Osteocyte (in vitro differentiated cells): ENCODE data around the gene FAM131C. TPM values are rescaled to one million over a fixed set of nuclear protein-coding genes. Genes with fewer than 3 reads are reported as not detected.

Experiments
- DNase-seq: peaks from one replicate; pipeline ENCODE4 v3.0.0; 2021; ENCODE audit warnings: mixed read lengths; ENCODE audit not compliant: unreplicated experiment; ENCODE audit errors: extremely low spot score
- H3K27ac Mint-ChIP-seq: one replicate; pipeline ENCODE4 v1.8.0; 2021; ENCODE audit warnings: mild to moderate bottlenecking, mixed read lengths; ENCODE audit not compliant: unreplicated experiment
- H3K27me3 Mint-ChIP-seq: one replicate; pipeline ENCODE4 v1.8.0; 2021; ENCODE audit warnings: mixed read lengths; ENCODE audit not compliant: unreplicated experiment
- H3K36me3 Mint-ChIP-seq: one replicate; pipeline ENCODE4 v1.8.0; 2021; ENCODE audit warnings: mixed read lengths; ENCODE audit not compliant: unreplicated experiment
- H3K4me1 Mint-ChIP-seq: one replicate; pipeline ENCODE4 v1.8.0; 2021; ENCODE audit warnings: mixed read lengths; ENCODE audit not compliant: unreplicated experiment
- H3K4me3 Mint-ChIP-seq: one replicate; pipeline ENCODE4 v1.8.0; 2021; ENCODE audit warnings: mild to moderate bottlenecking, moderate library complexity, mixed read lengths; ENCODE audit not compliant: unreplicated experiment
- H3K9me3 Mint-ChIP-seq: one replicate; pipeline ENCODE4 v1.8.0; 2021; ENCODE audit warnings: mixed read lengths; ENCODE audit not compliant: unreplicated experiment
- CTCF ChIP-seq: fragments of 200-600 bp; sonication (generic); IDR thresholded peaks from 2 replicates; pipeline ENCODE4 v1.5.0; 2021; ENCODE audit warnings: antibody characterized with exemption, mild to moderate bottlenecking, moderate library complexity
- total RNA-seq: library from RNA; stranded (reverse); gene quantifications from 2 replicates; pipeline ENCODE4 v1.2.1, GENCODE V29; 2021

FAM131C gene
- total RNA-seq, 1 donor from 2014 or later: 0.73 TPM

DNA sequence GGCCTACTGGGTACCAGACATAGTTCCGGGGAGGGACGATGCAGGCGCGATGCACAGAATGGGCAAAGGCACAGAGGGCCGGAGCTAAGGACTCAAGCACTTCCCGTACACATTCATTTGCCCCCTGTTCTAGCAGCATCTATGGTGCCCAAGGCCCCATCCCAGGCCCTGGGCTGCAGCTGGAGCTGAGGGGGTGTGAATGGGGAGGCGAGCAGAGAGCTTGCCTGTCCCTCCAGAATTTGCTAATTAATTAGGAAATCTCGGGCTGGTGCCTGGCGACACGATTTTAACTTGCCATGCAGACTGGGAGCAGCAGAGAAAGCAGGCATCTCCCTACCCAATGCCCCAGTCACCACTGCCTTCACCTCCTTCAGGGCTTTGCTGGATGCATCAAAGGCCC is 46.5 kb upstream of the FAM131C start:
- Mint-ChIP-seq H3K27ac (no peak overlapping the region), H3K4me1 (peaks cover 45% of the 10 kb centered on the region), H3K4me3 (no peak overlapping the region)

GRCh38 chr1:16119504-16119903 is 46.1 kb upstream of the FAM131C start:
- peaks cover 14% of the 10 kb centered on the region for H3K36me3 Mint-ChIP-seq
- no peak overlapping the region for H3K4me3 Mint-ChIP-seq
- TF ChIP-seq CTCF: no peak
- H3K27me3 Mint-ChIP-seq: no peaks in the 10 kb centered on the region
- no peak for DNase-seq
- H3K27ac Mint-ChIP-seq: no peak overlapping the region
- no peaks in the 10 kb centered on the region for H3K9me3 Mint-ChIP-seq
- peaks cover 41% of the 10 kb centered on the region for H3K4me1 Mint-ChIP-seq

More for the DNA sequence above, 46.5 kb upstream of the FAM131C start:
- no peak for TF ChIP-seq CTCF
- DNase-seq: no peak
- Mint-ChIP-seq H3K27me3 (no peaks in the 10 kb centered on the region), H3K9me3 (no peaks in the 10 kb centered on the region), H3K36me3 (peaks cover 18% of the 10 kb centered on the region)

DNA sequence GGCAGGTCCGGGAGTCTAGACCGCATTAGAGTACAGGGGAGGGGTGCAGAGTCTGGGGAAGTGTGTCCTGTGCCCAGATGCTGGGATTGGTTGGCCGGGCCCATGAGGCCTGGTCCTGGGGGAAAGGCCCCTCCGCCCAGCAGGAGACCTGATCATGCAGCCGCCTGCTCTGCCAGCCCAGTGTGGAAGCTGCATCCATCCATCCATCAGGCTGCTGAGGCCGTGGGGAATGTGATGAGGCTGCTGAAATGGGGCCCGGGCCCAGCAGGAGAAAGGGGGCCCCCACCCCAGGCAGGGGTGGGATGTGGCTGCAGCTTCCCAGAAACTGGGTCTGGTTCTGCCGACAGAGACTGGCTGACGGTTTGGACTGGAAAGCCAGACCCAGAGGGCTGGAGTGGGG is 45.3 kb upstream of the FAM131C start:
- no peak for DNase-seq
- H3K4me1 Mint-ChIP-seq: peaks cover 38% of the 10 kb centered on the region

DNA sequence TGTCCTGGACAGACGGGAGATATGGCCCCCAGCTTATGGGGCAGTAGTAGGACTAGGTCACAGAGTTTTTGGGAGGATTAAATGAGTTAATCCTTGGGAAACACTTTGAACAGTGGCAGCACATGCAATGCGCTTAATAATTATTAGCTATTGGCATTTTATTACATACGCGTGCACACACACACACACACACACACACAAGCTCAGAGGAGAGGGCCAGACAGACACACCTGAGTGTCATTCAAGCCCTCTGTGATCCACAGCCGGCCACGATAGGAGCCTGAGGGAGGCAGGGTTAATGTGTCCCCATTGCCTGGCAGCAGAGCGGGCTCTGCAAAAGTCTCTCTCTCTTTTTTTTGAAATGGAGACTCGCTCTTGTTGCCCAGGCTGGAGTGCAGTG is 44.5 kb upstream of the FAM131C start:
- H3K4me3 Mint-ChIP-seq: no peak overlapping the region
- H3K36me3 Mint-ChIP-seq: peaks cover 3% of the 10 kb centered on the region
- H3K27me3 Mint-ChIP-seq: no peaks in the 10 kb centered on the region
- no peak for TF ChIP-seq CTCF
- H3K27ac Mint-ChIP-seq: no peak overlapping the region
- no peak for DNase-seq
- no peaks in the 10 kb centered on the region for H3K9me3 Mint-ChIP-seq
- peaks cover 38% of the 10 kb centered on the region for H3K4me1 Mint-ChIP-seq

More for the DNA sequence above, 45.3 kb upstream of the FAM131C start:
- Mint-ChIP-seq H3K36me3 (peaks cover 10% of the 10 kb centered on the region), H3K27ac (no peak overlapping the region), H3K9me3 (no peaks in the 10 kb centered on the region), H3K27me3 (no peaks in the 10 kb centered on the region), H3K4me3 (no peak overlapping the region)
- no peak for TF ChIP-seq CTCF

- no peak overlapping the region for H3K4me3 Mint-ChIP-seq
- peak overlapping the region; percentile 2 for H3K27ac Mint-ChIP-seq
- no peaks in the 10 kb centered on the region for H3K36me3 Mint-ChIP-seq
- peaks cover 38% of the 10 kb centered on the region for H3K4me1 Mint-ChIP-seq
- no peak for TF ChIP-seq CTCF
- H3K27me3 Mint-ChIP-seq: no peaks in the 10 kb centered on the region
- no peak for DNase-seq
- H3K9me3 Mint-ChIP-seq: no peaks in the 10 kb centered on the region
Measured at GRCh38 chr1:16117369-16117768, 43.9 kb upstream of the FAM131C start.
